Kidney (tissue), 14 donors: Measurements from ENCODE around the gene TFCP2L1. TPM values are rescaled to one million over a fixed set of nuclear protein-coding genes. Genes with fewer than 3 reads are reported as not detected.

Experiments used
- DNase-seq, 5 donors: peaks; one replicate each; pipeline ENCODE4 v3.0.0-alpha.2; 2013 to 2020
- FAIRE-seq: peaks from 2 replicates; lab custom pipeline; 2012; peaks lifted over from hg19 to GRCh38; lab: Jason Lieb, UNC
- H3K27ac ChIP-seq, 2 donors: one replicate each; pipeline ENCODE4 v1.7.0; 2013; ENCODE audit warnings: low read depth in 2 of 2, low read length in 2 of 2, inconsistent platforms in 1 of 2
- H3K27me3 ChIP-seq: one replicate; pipeline ENCODE4 v1.7.1; 2013; ENCODE audit warnings: low read length, inconsistent platforms; ENCODE audit not compliant: control insufficient read depth, insufficient read depth
- H3K36me3 ChIP-seq, 3 donors: one replicate each; pipeline versions ENCODE4 v1.7.0 to v1.7.1; 2013; ENCODE audit warnings: low read length in 3 of 3, control low read depth in 1 of 3, inconsistent platforms in 1 of 3; ENCODE audit not compliant: insufficient read depth in 3 of 3, control insufficient read depth in 2 of 3
- H3K4me1 ChIP-seq, 3 donors: one replicate each; pipeline versions ENCODE4 v1.7.0 to v1.7.1; 2013; ENCODE audit warnings: low read length in 3 of 3, inconsistent platforms in 1 of 3, low read depth in 1 of 3; ENCODE audit not compliant: control insufficient read depth in 2 of 3, insufficient read depth in 2 of 3
- H3K4me3 ChIP-seq, 3 donors: one replicate each; pipeline versions ENCODE4 v1.7.0 to v1.8.1; 2013; ENCODE audit warnings: low read length in 3 of 3, control low read depth in 1 of 3, inconsistent platforms in 1 of 3
- H3K9ac ChIP-seq, 3 donors: one replicate each; pipeline versions ENCODE4 v1.7.0 to v1.7.1; 2013; ENCODE audit warnings: low read length in 3 of 3, control low read depth in 1 of 3, inconsistent platforms in 1 of 3
- H3K9me3 ChIP-seq, 3 donors: one replicate each; pipeline versions ENCODE4 v1.7.0 to v1.7.1; 2013; ENCODE audit warnings: low read length in 3 of 3, control low read depth in 1 of 3, inconsistent platforms in 1 of 3; ENCODE audit not compliant: control insufficient read depth in 2 of 3, insufficient read depth in 1 of 3
- intact Hi-C: fragments of 100-400 bp; cut with DNase I; formaldehyde crosslinking; loops from one replicate; pipeline ENCODE4 v1.11.1; 2022
- polyA plus RNA-seq: library from polyadenylated mRNA; stranded (reverse); fragments of 350-450 nt; fragmentation: Illumina TruSeq; extraction: RNeasy Lipid Tissue Mini Kit (QIAGEN cat#74804); gene quantifications from one replicate; pipeline ENCODE4 v1.2.3, GENCODE V29; 2014; ENCODE audit warnings: low read depth, low replicate concordance; ENCODE audit not compliant: insufficient read depth
- total RNA-seq: library from RNA; stranded (reverse); fragmentation: NEBNext Ultra II Directional; extraction: Animal tissue kit (Norgen Biotek cat#: 25700); gene quantifications from one replicate; pipeline ENCODE4 v1.2.1, GENCODE V29; 2021
- TF ChIP-seq, protein P1 (sequence below): IDR thresholded peaks from 3 replicates; pipeline ENCODE4 v1.5.1; 2012; ENCODE audit warnings: mild to moderate bottlenecking, moderate library complexity, borderline replicate concordance; ENCODE audit not compliant: insufficient read depth; ENCODE audit errors: extremely low read depth
- donor health status: control.
- donor health status: control.
- donor health status: control.
- donor health status: control.
- donor health status: control.
- donor health status: DM: yes; HTN: yes; CAD: no.
- donor health status: Normal renal cell carcinoma (clear cell type).

TFCP2L1 gene
- total and polyA plus RNA-seq, 2 donors from 2014 or later = 44.4 to 172 TPM

DNA sequence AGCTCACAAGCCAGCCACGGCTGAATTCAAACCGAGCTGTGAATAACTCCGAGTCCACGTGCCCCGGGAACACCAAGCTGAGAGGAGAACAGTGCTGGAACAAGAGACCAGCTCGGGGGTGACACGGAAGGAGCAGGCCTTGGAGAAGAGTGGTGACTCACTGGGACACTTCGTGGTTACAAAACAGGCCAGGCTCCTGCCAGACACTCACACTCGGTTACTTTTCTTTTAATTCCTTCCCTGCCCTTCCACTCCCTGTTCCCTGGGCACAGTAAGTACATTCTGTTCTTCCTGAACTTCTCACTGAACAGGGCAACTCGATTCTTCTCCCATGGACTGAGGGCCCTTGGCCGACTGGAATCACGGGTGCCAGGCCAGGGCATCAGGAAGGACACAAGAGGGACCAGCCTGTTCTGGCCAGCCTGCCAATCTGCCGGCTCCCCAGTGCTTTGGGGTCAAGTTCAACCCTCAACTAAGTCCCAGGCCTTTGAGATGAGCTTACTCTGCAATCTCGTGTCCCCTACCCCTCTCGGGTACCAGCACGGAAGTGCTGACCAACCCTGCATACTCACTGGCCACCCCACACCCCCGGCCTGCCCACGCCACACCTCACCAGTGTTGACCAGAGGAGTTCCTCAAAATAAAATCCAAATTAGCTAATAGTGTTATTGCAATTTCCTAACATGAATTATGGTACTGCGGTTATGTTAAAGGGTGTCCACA is 87.5 kb downstream of the TFCP2L1 start:
- H3K4me1 ChIP-seq = peaks cover 0 to 14% (median 3%) of the 10 kb centered on the region in 3 donors
- H3K27ac ChIP-seq = peak overlapping the region; percentile 68 to 81
- FAIRE-seq (no peak), DNase-seq (peak in 1 of 5 donors; percentile 95)
- H3K9me3 ChIP-seq = no peaks in the 10 kb centered on the region
- peak overlapping the region in 1 of 3 donors; percentile 65 for H3K9ac ChIP-seq
- H3K27me3 ChIP-seq = no peaks in the 10 kb centered on the region
- intact Hi-C loops = no loop called here
- no peaks in the 10 kb centered on the region for H3K36me3 ChIP-seq
- H3K4me3 ChIP-seq = no peak overlapping the region
- TF ChIP-seq, protein P1, sequence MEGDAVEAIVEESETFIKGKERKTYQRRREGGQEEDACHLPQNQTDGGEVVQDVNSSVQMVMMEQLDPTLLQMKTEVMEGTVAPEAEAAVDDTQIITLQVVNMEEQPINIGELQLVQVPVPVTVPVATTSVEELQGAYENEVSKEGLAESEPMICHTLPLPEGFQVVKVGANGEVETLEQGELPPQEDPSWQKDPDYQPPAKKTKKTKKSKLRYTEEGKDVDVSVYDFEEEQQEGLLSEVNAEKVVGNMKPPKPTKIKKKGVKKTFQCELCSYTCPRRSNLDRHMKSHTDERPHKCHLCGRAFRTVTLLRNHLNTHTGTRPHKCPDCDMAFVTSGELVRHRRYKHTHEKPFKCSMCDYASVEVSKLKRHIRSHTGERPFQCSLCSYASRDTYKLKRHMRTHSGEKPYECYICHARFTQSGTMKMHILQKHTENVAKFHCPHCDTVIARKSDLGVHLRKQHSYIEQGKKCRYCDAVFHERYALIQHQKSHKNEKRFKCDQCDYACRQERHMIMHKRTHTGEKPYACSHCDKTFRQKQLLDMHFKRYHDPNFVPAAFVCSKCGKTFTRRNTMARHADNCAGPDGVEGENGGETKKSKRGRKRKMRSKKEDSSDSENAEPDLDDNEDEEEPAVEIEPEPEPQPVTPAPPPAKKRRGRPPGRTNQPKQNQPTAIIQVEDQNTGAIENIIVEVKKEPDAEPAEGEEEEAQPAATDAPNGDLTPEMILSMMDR = no peak

DNA sequence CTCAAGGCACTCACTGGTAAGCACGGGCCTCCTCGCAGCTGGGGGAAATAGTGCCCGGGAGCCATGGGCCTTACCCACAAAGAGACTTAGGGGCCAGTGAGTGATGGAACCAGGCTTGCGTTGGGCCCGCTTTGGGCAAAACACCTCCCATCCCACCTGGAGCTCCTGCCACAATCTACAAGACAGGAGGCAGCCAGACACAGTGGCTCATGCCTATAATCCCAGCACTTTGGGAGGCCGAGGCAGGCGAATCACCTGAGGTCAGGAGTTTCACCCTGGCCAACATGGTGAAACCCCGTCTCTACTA is 88.2 kb downstream of the TFCP2L1 start:
- no peak overlapping the region for H3K9ac ChIP-seq
- no peaks in the 10 kb centered on the region for H3K36me3 ChIP-seq
- TF ChIP-seq, protein P1 = no peak
- intact Hi-C loops = no loop called here
- H3K9me3 ChIP-seq = no peaks in the 10 kb centered on the region
- no peak overlapping the region for H3K4me3 ChIP-seq
- DNase-seq (peak in 1 of 5 donors; percentile 71), FAIRE-seq (no peak)
- peak overlapping the region; percentile 34 to 68 for H3K27ac ChIP-seq
- H3K4me1 ChIP-seq = peaks cover 0 to 12% (median 0%) of the 10 kb centered on the region in 3 donors
- H3K27me3 ChIP-seq = no peaks in the 10 kb centered on the region

- TF ChIP-seq, protein P1 = no peak
- FAIRE-seq = no peak
Measured at GRCh38 chr2:121196132-121196848, 88.7 kb downstream of the TFCP2L1 start.

More at GRCh38 chr2:121196132-121196848, 88.7 kb downstream of the TFCP2L1 start:
- peaks cover 0 to 11% (median 0%) of the 10 kb centered on the region in 3 donors for H3K4me1 ChIP-seq
- no peak overlapping the region for H3K27ac ChIP-seq
- H3K9ac ChIP-seq = no peak overlapping the region
- H3K9me3 ChIP-seq = no peaks in the 10 kb centered on the region
- no peak overlapping the region for H3K4me3 ChIP-seq
- no peak for DNase-seq
- H3K36me3 ChIP-seq = no peaks in the 10 kb centered on the region
- no peaks in the 10 kb centered on the region for H3K27me3 ChIP-seq
- intact Hi-C loops = no loop called here
